Superior temporal gyrus (tissue), 1 donor: ENCODE data around the gene CDK5RAP2.

Experiments used
- DNase-seq: peaks from one replicate; pipeline ENCODE4 v3.0.0-alpha.2; 2016; ENCODE audit errors: extremely low spot score

Gene CDK5RAP2

GRCh38 chr9:120385606-120386389 is 194.2 kb downstream of the CDK5RAP2 start:
- no peak for DNase-seq

- DNase-seq, result no peak
These were observed 195.1 kb downstream of the CDK5RAP2 start for GRCh38 chr9:120384925-120385272.

- no peak for DNase-seq
These were observed 195.7 kb downstream of the CDK5RAP2 start for GRCh38 chr9:120383999-120384924.

GRCh38 chr9:120383611-120383998 is 196.4 kb downstream of the CDK5RAP2 start:
- DNase-seq, result no peak

GRCh38 chr9:120382453-120382852 is 197.5 kb downstream of the CDK5RAP2 start:
- no peak for DNase-seq

GRCh38 chr9:120381839-120382238 is 198.1 kb downstream of the CDK5RAP2 start:
- no peak for DNase-seq

GRCh38 chr9:120379611-120380010 is 200.4 kb downstream of the CDK5RAP2 start:
- no peak for DNase-seq

- no peak for DNase-seq
These were observed 201.3 kb downstream of the CDK5RAP2 start for GRCh38 chr9:120378680-120379079.

GRCh38 chr9:120377268-120378159 is 202.5 kb downstream of the CDK5RAP2 start:
- no peak for DNase-seq

- no peak for DNase-seq
These were observed 203.9 kb downstream of the CDK5RAP2 start for GRCh38 chr9:120376101-120376500.

GRCh38 chr9:120375316-120375715 is 204.7 kb downstream of the CDK5RAP2 start:
- no peak for DNase-seq

GRCh38 chr9:120374817-120375216 is 205.2 kb downstream of the CDK5RAP2 start:
- no peak for DNase-seq

GRCh38 chr9:120374239-120374638 is 205.7 kb downstream of the CDK5RAP2 start:
- no peak for DNase-seq

GRCh38 chr9:120372040-120372439 is 207.9 kb downstream of the CDK5RAP2 start:
- no peak for DNase-seq

- no peak for DNase-seq
These were observed 210.3 kb downstream of the CDK5RAP2 start for GRCh38 chr9:120369608-120370220.

- DNase-seq, result no peak
These were observed 211.2 kb downstream of the CDK5RAP2 start for GRCh38 chr9:120368799-120369198.

- no peak for DNase-seq
These were observed 213.3 kb downstream of the CDK5RAP2 start for GRCh38 chr9:120366644-120367019.

GRCh38 chr9:120365386-120365785 is 214.6 kb downstream of the CDK5RAP2 start:
- DNase-seq, result no peak

GRCh38 chr9:120363697-120364096 is 216.3 kb downstream of the CDK5RAP2 start:
- no peak for DNase-seq

- DNase-seq, result no peak
These were observed 217.5 kb downstream of the CDK5RAP2 start for GRCh38 chr9:120362446-120362845.

GRCh38 chr9:120361551-120361950 is 218.4 kb downstream of the CDK5RAP2 start:
- no peak for DNase-seq
